ENCODE data around the gene ABHD17A.
"Not testable (repeated sequence)": the region's sequence is repeated elsewhere in the genome, so short reads cannot be mapped to it uniquely, and the experiment has no call there.

Gene ABHD17A

GRCh38 chr19:1882089-1882785, 3.1 kb downstream of the ABHD17A start:
- DNase-seq (ENCODE audit: low read depth in 2 of 2, low spot score in 1 of 2): peak in 1 of 2 donors; percentile 64

- not testable (repeated sequence) for DNase-seq (ENCODE audit: low read depth in 2 of 2, low spot score in 1 of 2)
Measured at GRCh38 chr19:1881393-1882088, 3.8 kb downstream of the ABHD17A start.

- DNase-seq (ENCODE audit: low read depth in 2 of 2, low spot score in 1 of 2): no peak
Measured at GRCh38 chr19:1880611-1881392, 4.5 kb downstream of the ABHD17A start.

DNA sequence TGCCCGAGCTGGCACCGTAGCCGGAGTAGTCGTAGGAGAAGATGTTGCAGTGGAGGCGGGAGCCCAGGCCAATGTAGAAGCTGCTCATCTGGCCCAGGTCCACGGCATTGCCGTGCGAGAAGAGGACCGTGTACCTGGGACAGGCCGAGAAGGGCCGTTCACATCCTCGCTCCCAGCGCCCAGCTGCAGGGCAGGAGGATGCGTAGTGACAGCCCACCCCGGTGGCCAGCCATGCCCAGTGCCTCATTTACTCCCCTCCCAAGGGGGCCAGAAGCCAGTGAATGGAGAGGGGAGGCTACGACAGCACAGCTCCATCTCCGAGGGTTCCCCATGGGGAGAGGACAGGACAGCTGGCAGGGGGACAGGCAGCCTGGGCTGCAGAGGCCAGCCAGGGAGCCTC, 5.3 kb downstream of the ABHD17A start:
- not testable (repeated sequence) for DNase-seq (ENCODE audit: low read depth in 2 of 2, low spot score in 1 of 2)

DNA sequence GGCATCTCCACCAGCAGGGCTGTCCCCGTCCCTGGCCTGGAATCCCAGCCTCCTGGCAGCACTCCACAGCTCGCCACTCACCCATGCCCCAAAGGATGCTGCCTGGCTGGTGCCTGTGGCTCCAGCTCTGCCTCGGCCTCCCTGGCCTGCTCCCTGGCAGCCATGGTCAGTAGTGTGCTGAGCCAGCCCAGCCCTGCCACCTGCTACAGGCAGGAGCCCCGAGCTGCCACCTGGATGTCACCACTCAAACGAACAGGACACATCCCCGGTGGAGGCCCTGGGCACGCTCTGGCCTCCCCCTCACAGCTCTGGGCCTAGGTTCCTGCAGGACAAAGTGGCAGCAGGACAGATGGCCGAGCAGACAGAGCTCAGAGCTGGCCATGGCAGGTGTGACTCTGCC, 6.7 kb downstream of the ABHD17A start:
- DNase-seq (ENCODE audit: low read depth in 2 of 2, low spot score in 1 of 2): not testable (repeated sequence)

DNA sequence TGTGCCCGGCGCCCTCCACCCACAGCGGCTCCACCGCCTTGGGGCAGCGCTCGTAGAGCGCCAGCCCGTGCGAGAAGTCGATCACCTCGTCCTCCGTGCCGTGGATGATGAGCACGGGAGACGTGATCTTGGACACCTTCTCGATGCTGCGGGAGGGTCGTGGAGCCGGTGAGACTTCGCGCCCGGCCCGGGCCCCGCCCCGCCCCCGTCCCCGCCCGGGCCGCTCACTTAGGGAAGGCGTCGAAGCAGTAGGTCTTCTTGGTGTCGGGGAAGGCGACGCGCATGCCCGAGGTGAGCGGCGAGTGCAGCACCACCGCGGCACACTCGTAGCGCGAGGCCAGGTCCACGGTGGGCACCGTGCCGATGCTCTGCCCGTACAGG, 8.0 kb downstream of the ABHD17A start:
- DNase-seq (ENCODE audit: low read depth in 2 of 2, low spot score in 1 of 2): not testable (repeated sequence)

- not testable (repeated sequence) for DNase-seq (ENCODE audit: low read depth in 2 of 2, low spot score in 1 of 2)
Measured at GRCh38 chr19:1876496-1877279, 8.6 kb downstream of the ABHD17A start.

- peak in 1 of 2 donors; percentile 71 for DNase-seq (ENCODE audit: low read depth in 2 of 2, low spot score in 1 of 2)
Measured at GRCh38 chr19:1875646-1876495, 9.4 kb downstream of the ABHD17A start.

- DNase-seq (ENCODE audit: low read depth in 2 of 2, low spot score in 1 of 2): not testable (repeated sequence)
Measured at GRCh38 chr19:1875265-1875645, 10.0 kb downstream of the ABHD17A start.

DNA sequence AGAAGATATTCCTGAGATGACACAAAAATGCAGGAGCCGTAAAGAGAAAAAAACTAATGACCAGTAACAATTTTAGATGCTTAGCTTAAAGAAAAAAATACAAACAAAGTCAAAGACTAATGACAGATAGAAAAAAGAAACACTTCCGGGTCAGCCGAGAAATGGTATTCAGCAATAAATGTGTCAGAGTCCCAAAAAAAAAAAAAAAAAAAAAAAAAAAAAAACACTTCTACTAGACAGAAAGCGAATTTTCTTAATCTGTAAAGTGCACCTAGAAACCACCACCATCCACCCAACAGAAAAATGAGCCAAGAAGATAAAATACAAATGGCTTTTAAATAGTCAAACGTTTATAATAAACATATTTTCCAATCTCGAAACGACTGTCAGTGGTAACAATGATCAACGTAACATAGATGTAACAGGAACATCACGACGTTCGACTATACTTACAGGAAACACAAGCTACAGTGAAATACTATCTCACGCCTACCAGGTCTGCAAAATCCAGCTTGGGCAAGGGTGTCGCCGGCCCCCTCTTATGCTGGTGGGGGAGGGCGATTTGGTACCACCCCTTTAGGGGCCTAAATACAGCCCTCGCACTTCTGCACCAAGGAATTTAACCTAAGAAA, 10.6 kb downstream of the ABHD17A start:
- no peak for DNase-seq (ENCODE audit: low read depth in 2 of 2, low spot score in 1 of 2)

DNA sequence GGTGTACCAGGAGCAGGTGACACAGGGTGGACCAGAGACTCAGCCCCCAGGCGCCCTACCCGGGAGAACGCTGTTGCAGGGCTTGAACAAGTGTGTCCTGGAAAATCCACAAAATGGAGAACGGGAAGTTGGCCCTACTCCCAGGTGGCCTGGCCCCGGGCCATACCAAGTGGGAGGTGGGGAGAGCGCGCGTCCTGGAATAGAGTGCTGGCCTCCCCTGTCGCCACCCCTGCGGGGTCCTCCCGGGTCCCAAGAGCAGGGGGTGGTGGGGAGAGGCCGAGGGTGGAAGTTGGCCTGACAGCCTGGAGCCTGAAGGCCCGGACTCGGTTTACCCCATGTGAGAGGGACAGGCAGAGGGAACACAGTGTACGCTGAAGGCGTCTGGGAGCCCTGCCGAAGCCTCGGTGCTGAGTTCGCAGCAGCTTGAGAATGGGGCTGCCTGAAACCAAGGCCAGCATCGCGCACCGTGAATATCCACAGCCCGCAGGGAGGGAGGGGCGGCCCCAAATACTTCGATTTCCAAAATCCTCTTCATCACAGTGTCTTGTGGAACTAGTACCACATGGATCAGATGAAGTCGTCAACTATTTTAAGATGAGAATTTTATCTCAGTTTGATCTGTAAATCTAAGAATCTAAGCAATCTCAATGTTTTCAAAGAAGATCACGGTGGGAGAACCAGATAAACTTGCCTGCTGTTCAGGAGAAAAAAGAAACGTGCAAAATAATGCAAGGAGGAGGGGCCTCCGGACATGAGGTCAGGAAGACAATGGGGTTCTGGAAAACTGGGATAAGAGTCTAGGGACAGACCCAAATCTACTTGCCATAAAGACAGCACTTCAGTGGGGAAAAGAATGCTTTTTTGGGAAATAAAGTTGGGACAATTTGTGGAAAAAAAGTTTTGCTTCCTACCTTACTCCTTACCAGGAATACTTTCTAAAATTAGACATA, 11.5 kb downstream of the ABHD17A start:
- DNase-seq (ENCODE audit: low read depth in 2 of 2, low spot score in 1 of 2): no peak

DNA sequence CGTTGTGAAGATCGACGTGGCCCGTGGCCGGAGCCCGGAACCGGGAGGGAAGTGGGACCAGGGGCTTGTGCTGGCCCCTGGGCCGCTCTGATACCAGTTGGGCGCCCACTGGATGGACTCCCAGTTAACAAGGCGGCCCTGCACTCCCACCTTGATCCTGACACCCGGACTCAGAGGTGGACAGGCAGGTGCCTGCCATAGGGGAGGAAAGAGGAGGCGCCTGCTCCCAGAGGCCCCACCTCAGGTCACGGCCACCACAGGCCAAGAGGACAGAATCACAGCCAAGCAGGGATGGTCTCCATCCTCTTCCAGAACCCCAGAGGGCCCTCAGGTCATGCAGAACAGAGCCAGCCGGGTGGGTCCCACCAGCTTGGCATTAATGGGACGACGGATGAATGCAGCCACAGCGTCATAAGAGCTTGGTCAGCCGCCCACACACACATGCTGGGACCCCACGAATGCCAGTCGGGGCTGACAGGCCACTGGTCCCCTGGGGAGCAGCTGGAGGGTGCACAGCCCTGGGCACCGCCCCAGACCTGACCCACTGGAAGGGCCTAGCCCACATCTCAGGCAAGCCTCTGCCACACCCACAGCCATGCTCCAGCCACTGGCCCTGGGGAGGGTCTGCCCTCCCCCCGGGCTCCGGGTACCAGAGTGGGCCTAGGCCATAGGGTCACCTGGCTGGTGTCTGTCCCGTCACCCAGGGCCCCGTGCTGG, 12.3 kb downstream of the ABHD17A start:
- no peak for DNase-seq (ENCODE audit: low read depth in 2 of 2, low spot score in 1 of 2)

DNA sequence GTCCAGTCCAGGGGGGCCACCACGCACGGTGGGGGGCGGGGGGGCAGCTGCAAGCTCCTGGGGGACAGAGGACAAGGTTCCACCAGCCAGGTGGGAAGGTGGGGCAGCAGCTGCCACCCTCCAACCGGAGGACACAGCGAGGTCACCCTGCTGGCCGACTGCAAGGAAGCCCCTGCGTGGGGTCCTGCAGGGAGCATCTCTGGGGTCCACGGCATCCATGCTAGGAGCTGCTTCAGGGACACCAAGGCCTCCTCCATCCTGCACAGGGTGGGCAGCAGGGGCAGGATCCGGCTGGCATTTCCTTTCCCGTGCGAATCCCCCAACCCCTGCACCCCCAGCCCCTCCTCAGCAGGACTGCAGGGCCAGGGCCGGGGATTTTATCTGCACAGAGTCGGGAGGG, 13.7 kb downstream of the ABHD17A start:
- no peak for DNase-seq (ENCODE audit: low read depth in 2 of 2, low spot score in 1 of 2)

DNA sequence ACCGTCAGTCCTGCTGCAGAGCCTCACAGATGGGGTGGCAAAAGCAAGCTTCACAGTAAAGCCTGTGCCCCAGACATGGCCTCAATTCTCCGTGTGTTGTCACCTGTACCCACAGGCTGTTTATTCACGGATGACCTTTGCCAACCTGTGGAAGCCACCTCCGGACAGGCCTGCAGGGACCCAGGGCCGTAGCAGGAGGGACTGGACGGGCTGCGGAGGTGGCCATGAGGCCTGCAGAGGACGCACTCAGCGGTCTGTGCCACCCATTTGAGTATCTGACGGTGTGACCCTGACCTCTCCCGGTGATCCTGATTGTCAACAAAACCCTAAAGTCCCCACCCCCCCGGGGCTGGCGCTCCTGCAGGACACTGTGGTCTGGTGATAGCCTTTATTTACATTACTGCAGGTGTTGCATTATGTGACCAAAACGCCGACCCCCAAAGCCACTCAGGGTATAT, 14.1 kb downstream of the ABHD17A start:
- no peak for DNase-seq (ENCODE audit: low read depth in 2 of 2, low spot score in 1 of 2)

- DNase-seq (ENCODE audit: low read depth in 2 of 2, low spot score in 1 of 2): no peak
Measured at GRCh38 chr19:1868971-1869370, 16.3 kb downstream of the ABHD17A start.

GRCh38 chr19:1867349-1867724, 18.0 kb downstream of the ABHD17A start:
- no peak for DNase-seq (ENCODE audit: low read depth in 2 of 2, low spot score in 1 of 2)

DNA sequence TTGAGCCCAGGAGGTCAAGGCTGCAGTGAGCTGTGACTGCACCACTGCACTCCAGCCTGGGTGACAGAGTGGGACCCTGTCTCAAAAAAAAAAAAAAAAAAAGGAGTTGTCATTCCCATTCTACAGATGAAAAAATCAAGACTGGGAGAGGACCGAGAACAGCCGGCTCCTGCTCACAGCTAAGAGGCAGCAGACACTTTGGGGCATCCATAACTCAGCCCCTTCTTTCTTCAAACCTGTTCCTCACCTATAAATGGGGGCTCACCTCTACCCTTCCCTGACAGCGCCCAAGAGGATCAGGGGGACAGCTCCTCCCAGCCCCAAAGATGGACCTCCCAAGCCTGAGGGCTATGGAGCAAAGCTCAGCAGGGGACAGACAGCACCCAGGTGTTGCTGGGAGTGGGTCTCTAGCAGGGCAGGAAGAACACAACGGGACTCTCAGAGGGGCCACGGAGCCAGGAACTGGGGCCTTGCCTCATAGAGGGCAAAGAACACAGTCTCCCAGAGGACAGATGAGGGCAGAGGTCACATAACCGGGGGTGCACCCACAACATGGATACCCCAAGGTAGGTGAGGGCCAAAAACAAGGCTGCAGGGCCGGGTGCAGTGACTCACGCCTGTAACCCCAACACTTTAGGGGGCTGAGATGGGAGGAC, 18.5 kb downstream of the ABHD17A start:
- no peak for DNase-seq (ENCODE audit: low read depth in 2 of 2, low spot score in 1 of 2)
